Memory B cell (primary cell): ENCODE measurements around the gene F12.

ENCODE experiments used
- ATAC-seq: fragments of 150-1000 bp; cut with Tn5 transposase; 2 replicates; pipeline ENCODE4 v1.10.0; 2021; ENCODE audit warnings: low read depth, mild to moderate bottlenecking, moderate library complexity
- DNase-seq, 2 donors: peaks; one replicate each; pipeline ENCODE4 v3.0.0; 2022; ENCODE audit warnings: low spot score in 2 of 2
- H3K27ac Mint-ChIP-seq: one replicate; pipeline ENCODE4 v1.8.0; 2022; ENCODE audit warnings: mild to moderate bottlenecking, moderate library complexity, mixed read lengths
- H3K27me3 Mint-ChIP-seq: one replicate; pipeline ENCODE4 v1.8.0; 2022; ENCODE audit warnings: mixed read lengths
- H3K36me3 Mint-ChIP-seq: one replicate; pipeline ENCODE4 v1.8.0; 2022; ENCODE audit warnings: mild to moderate bottlenecking, mixed read lengths
- H3K4me1 Mint-ChIP-seq: one replicate; pipeline ENCODE4 v1.8.0; 2022; ENCODE audit warnings: mixed read lengths
- H3K4me3 Mint-ChIP-seq: one replicate; pipeline ENCODE4 v1.8.0; 2022; ENCODE audit warnings: mild to moderate bottlenecking, moderate library complexity, mixed read lengths
- H3K9me3 Mint-ChIP-seq: one replicate; pipeline ENCODE4 v1.8.0; 2022; ENCODE audit warnings: mixed read lengths

The F12 gene

GRCh38 chr5:177399997-177400868 lies 9.1 kb downstream of the F12 start, which contains the start of gene PFN3:
Gene PFN3 (minus strand): TSS chr5:177400661. CDS start chr5:177400576, 85 bp downstream.
- Mint-ChIP-seq H3K36me3 (no peaks in the 10 kb centered on the region), H3K4me1 (peaks cover 16% of the 10 kb centered on the region), H3K4me3 (no peak within 1 kb of the TSS), H3K9me3 (no peaks in the 10 kb centered on the region), H3K27ac (no peak within 1 kb of the TSS), H3K27me3 (peaks cover 2% of the 10 kb centered on the region)
- no peak for ATAC-seq
- DNase-seq = no peak

- Mint-ChIP-seq H3K4me3 (no peak overlapping the region), H3K9me3 (no peaks in the 10 kb centered on the region), H3K36me3 (no peaks in the 10 kb centered on the region), H3K27me3 (peaks cover 4% of the 10 kb centered on the region), H3K27ac (no peak overlapping the region), H3K4me1 (peaks cover 5% of the 10 kb centered on the region)
- no peak for DNase-seq
- ATAC-seq = no peak
Measured at GRCh38 chr5:177397875-177398390, 11.4 kb downstream of the F12 start.

- Mint-ChIP-seq H3K36me3 (no peaks in the 10 kb centered on the region), H3K9me3 (no peaks in the 10 kb centered on the region), H3K4me3 (no peak overlapping the region), H3K27ac (no peak overlapping the region), H3K27me3 (peaks cover 4% of the 10 kb centered on the region), H3K4me1 (peaks cover 4% of the 10 kb centered on the region)
- ATAC-seq (no peak), DNase-seq (no peak)
Measured at GRCh38 chr5:177396807-177397206, 12.6 kb downstream of the F12 start.

GRCh38 chr5:177396078-177396477 lies 13.3 kb downstream of the F12 start:
- no peak for ATAC-seq
- no peaks in the 10 kb centered on the region for H3K9me3 Mint-ChIP-seq

GRCh38 chr5:177393990-177394389 lies 15.4 kb downstream of the F12 start:
- DNase-seq (no peak), ATAC-seq (no peak)
- no peak overlapping the region for H3K27ac Mint-ChIP-seq
- H3K4me1 Mint-ChIP-seq = peaks cover 18% of the 10 kb centered on the region
- H3K27me3 Mint-ChIP-seq = peaks cover 4% of the 10 kb centered on the region
- H3K4me3 Mint-ChIP-seq = no peak overlapping the region
- no peaks in the 10 kb centered on the region for H3K9me3 Mint-ChIP-seq
- no peaks in the 10 kb centered on the region for H3K36me3 Mint-ChIP-seq

More at GRCh38 chr5:177396078-177396477, 13.3 kb downstream of the F12 start:
- no peak for DNase-seq
- peaks cover 4% of the 10 kb centered on the region for H3K4me1 Mint-ChIP-seq
- peaks cover 4% of the 10 kb centered on the region for H3K27me3 Mint-ChIP-seq
- H3K27ac Mint-ChIP-seq = no peak overlapping the region
- no peak overlapping the region for H3K4me3 Mint-ChIP-seq
- no peaks in the 10 kb centered on the region for H3K36me3 Mint-ChIP-seq

- DNase-seq (no peak), ATAC-seq (no peak)
- peaks cover 25% of the 10 kb centered on the region for H3K4me1 Mint-ChIP-seq
- peaks cover 4% of the 10 kb centered on the region for H3K27me3 Mint-ChIP-seq
- peak overlapping the region; percentile 1 for H3K27ac Mint-ChIP-seq
- no peak overlapping the region for H3K4me3 Mint-ChIP-seq
- H3K9me3 Mint-ChIP-seq = no peaks in the 10 kb centered on the region
- no peaks in the 10 kb centered on the region for H3K36me3 Mint-ChIP-seq
Measured at GRCh38 chr5:177393206-177393765, 16.1 kb downstream of the F12 start.

GRCh38 chr5:177392765-177393164 lies 16.6 kb downstream of the F12 start:
- no peaks in the 10 kb centered on the region for H3K9me3 Mint-ChIP-seq
- no peak for DNase-seq
- peaks cover 4% of the 10 kb centered on the region for H3K27me3 Mint-ChIP-seq
- H3K4me3 Mint-ChIP-seq = no peak overlapping the region
- H3K36me3 Mint-ChIP-seq = no peaks in the 10 kb centered on the region
- H3K27ac Mint-ChIP-seq = peak overlapping the region; percentile 1
- ATAC-seq = no peak
- H3K4me1 Mint-ChIP-seq = peaks cover 28% of the 10 kb centered on the region

- Mint-ChIP-seq H3K4me1 (peaks cover 32% of the 10 kb centered on the region), H3K4me3 (peak overlapping the region; percentile 39), H3K27me3 (peaks cover 2% of the 10 kb centered on the region), H3K36me3 (no peaks in the 10 kb centered on the region), H3K27ac (peak overlapping the region; percentile 56), H3K9me3 (no peaks in the 10 kb centered on the region)
- peak; percentile 86 to 89 for DNase-seq
- peak; percentile 80 for ATAC-seq
Measured at GRCh38 chr5:177390363-177391300, 18.7 kb downstream of the F12 start.

GRCh38 chr5:177389241-177390169 lies 19.9 kb downstream of the F12 start:
- ATAC-seq = peak; percentile 21
- Mint-ChIP-seq H3K27ac (no peak overlapping the region), H3K27me3 (peaks cover 5% of the 10 kb centered on the region), H3K4me3 (peak overlapping the region; percentile 24), H3K9me3 (no peaks in the 10 kb centered on the region), H3K4me1 (peaks cover 32% of the 10 kb centered on the region), H3K36me3 (no peaks in the 10 kb centered on the region)
- no peak for DNase-seq

- no peak for DNase-seq
- H3K4me1 Mint-ChIP-seq = peaks cover 32% of the 10 kb centered on the region
- peaks cover 7% of the 10 kb centered on the region for H3K27me3 Mint-ChIP-seq
- H3K4me3 Mint-ChIP-seq = no peak overlapping the region
- H3K27ac Mint-ChIP-seq = no peak overlapping the region
- no peak for ATAC-seq
- no peaks in the 10 kb centered on the region for H3K36me3 Mint-ChIP-seq
- H3K9me3 Mint-ChIP-seq = no peaks in the 10 kb centered on the region
Measured at GRCh38 chr5:177388521-177389052, 20.8 kb downstream of the F12 start.

GRCh38 chr5:177387405-177387804 lies 22.0 kb downstream of the F12 start:
- no peak overlapping the region for H3K4me3 Mint-ChIP-seq

GRCh38 chr5:177386542-177386941 lies 22.8 kb downstream of the F12 start:
- H3K27ac Mint-ChIP-seq = no peak overlapping the region
- H3K4me1 Mint-ChIP-seq = peaks cover 29% of the 10 kb centered on the region
- no peak for ATAC-seq
- DNase-seq = no peak
- H3K9me3 Mint-ChIP-seq = no peaks in the 10 kb centered on the region
- no peaks in the 10 kb centered on the region for H3K36me3 Mint-ChIP-seq
- H3K4me3 Mint-ChIP-seq = no peak overlapping the region
- H3K27me3 Mint-ChIP-seq = peaks cover 9% of the 10 kb centered on the region

More at GRCh38 chr5:177387405-177387804, 22.0 kb downstream of the F12 start:
- H3K36me3 Mint-ChIP-seq = no peaks in the 10 kb centered on the region
- H3K4me1 Mint-ChIP-seq = peaks cover 29% of the 10 kb centered on the region
- peaks cover 8% of the 10 kb centered on the region for H3K27me3 Mint-ChIP-seq
- ATAC-seq (peak; percentile 24), DNase-seq (no peak)
- H3K9me3 Mint-ChIP-seq = no peaks in the 10 kb centered on the region
- H3K27ac Mint-ChIP-seq = no peak overlapping the region
